NCI-H2171 treated with DMSO at 0.1 percent for 48 hours (cell line): ENCODE measurements around the gene NT5C.
A peak's percentile ranks its signal among the peaks of the same experiment; 100 is the strongest.
"Not testable (repeated sequence)": the region's sequence is repeated elsewhere in the genome, so short reads cannot be mapped to it uniquely, and the experiment has no call there.

ENCODE experiments used
- DNase-seq: peaks from one replicate; lab custom pipeline; 2025; lab: John Stamatoyannopoulos, UW

NT5C gene

DNA sequence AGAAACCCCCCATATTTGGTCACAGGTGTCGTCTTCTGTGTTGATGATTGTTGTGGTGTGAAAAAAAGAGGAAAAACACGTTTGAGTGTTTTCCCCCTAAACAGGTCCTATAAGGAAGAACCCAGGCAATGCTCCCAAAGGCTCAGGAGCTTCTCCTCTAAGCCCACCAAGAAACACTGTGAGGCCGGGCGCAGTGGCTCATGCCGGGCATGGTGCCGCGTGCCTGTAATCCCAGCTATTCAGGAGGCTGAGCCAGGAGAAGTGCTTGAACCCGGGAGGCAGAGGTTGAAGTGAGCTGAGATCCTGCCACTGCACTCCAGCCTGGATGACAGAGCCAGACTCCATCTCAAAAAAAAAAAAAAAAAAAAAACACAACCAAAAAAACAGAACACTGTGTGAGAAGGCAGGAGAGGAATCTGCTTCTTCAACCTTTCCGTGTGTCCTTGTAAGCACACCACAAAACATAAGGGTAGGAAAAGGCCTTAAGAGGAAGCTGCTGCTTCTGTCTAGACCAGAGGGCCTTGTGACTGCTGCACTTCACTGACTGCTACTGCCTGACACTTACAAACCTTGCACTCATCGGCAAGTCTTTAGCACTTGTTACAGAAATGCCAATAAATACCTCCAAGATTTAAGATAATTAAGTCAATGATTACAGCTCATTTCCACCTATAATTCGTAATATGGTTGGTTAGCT is 13.4 kb upstream of the NT5C start:
- no peak for DNase-seq

DNA sequence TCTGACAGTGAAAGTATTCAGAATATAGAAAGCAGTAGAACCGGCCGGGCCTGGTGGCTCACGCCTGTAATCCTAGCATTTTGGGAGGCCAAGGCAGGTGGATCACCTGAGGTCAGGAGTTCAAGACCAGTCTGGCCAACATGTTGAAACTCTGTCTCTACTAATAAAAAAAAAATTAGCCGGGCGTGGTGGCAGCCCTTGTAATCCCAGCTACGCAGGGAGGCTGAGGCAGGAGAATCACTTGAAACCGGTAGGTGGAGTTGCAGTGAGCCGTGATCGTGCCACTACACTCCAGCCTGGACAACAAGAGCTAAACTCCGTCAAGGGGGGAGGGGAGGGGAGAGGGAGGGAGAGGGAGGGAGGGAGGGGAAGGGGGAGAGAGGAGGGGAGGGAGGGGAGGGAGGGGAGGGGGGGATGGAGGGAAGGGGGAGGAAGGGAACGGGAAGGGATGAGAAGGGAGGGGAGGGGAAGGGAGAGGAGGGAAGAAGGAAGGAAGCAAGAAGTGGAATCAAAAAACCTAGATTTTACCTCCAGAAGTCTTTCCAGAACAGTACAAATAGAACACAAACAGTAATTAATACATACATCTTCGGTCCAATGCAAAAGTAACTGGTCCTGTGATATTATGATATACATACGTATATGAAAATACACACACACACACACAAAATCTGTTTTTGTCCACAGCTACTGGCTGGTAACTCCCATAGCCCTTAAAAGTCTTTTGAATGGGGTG is 10.9 kb upstream of the NT5C start:
- no peak for DNase-seq

DNA sequence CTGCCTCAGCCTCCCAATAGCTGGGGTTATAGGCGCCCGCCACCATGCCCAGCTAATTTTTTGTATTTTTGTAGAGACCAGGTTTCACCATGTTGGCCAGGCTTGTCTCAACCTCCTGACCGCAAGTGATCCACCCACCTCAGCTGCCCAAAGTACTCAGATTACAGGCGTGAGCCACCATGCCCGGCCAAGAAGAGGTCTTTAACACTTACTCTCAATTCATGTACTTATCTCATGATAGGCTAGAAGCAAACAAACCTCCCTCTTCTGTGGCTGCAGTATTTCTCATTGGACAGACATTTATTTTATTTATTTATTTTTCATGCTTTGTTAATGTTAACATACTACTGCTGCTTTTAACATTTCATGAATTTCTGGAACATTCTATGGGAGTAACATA is 7.0 kb upstream of the NT5C start:
- no peak for DNase-seq

DNA sequence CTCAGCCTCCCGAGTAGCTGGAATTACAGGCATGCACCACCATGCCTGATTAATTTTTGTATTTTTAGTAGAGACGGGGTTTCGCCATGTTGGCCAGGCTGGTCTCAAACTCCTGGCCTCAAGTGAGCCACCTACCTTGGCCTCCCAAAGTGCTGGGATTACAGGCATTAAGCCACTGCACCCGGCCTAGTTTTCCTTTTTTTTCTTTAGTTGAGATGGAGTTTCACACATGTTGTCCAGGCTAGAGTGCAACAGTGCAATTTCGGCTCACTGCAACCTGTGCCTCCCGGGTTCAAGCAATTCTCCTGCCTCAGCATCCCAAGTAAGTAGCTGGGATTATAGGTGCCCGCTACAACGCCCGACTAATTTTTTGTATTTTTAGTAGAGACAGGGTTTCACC is 6.2 kb upstream of the NT5C start:
- not testable (repeated sequence) for DNase-seq

DNA sequence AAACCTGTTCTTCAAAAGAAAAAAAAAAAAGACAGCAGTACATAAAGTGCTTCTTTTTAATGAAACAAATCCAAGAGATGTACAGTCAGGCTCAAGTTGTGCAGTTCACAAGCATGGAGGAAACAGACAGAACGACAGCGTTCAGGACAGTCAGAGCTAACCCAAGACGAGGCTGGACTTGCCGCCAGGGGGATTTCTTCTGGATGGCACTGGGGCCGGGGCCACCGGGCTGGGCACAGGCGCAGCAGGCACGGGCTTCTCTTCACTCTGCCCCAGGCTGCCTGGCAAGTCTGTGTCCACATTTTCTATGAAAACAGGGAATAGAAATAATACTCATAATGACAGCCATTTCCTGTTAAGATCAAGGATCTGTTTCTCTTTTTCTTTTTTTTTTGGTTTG is 4.4 kb upstream of the NT5C start:
- no peak for DNase-seq

DNA sequence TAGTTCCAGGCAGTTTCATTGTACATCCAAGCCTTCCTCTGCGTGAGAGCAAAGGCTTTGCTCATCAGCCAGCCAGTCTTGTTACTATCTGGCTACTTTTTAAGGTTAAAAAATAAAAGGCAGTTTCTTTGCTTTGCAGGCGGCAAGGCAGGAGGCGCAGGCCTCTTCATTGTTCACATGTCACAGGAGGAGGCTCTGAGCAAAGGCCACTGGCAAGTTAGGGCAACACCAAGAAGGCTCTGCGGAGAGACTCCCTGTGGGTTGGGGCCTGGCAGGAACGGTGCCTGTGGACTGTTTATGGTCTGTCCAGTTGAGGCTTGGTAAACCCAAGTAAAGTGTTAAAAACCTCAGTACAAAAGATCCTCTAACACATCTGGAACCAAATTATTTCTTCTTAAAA is 3.9 kb upstream of the NT5C start:
- DNase-seq: no peak

DNA sequence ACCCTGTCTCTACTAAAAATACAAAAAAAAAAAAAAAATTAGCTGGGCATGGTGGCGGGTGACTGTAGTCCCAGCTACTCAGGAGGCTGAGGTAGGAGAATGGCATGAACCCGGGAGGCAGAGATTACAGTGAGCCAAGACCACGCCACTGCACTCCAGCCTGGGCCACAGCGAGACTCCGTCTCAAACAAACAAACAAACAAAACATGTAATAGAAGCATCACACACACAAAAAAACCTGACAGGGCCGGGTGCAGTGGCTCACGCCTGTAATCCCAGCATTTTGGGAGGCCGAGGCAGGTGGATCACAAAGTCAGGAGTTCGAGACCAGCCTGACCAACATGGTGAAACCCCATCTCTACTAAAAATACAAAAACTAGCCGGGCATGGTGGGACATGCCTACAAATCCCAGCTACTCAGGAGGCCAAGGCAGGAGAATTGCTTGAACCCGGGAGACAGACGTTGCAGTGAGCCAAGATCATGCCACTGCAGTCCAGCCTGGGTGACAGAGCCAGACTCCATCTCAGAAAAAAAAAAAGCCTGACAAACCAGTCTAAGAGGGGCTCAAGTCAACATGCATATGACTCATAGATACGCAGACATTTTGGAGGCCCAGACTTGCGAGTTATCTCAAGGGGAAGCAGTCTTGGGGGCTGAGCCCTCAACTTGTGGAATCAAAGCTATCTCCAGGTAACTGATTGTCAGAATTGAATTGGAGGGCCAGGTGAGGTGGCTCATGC is 2.2 kb upstream of the NT5C start:
- DNase-seq: not testable (repeated sequence)

DNA sequence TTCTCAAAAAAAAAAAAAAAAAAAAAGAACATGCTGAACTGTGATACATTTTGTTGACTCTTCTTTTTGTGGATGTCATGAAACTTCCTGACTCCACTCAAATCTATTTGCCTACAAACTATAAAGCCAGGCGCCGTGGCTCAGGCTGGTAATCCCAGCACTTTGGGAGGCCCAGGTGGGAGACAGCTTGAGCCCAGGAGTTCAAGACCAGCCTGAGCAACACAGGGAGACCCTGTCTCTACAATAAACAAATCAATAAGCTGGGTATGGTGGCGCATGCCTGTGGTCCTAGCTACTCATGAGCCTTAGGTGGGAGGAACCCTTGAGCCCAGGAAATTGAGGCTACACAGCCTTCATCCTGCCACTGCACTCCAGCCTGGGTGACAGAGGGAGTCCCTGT is 1.5 kb upstream of the NT5C start:
- DNase-seq: no peak

DNA sequence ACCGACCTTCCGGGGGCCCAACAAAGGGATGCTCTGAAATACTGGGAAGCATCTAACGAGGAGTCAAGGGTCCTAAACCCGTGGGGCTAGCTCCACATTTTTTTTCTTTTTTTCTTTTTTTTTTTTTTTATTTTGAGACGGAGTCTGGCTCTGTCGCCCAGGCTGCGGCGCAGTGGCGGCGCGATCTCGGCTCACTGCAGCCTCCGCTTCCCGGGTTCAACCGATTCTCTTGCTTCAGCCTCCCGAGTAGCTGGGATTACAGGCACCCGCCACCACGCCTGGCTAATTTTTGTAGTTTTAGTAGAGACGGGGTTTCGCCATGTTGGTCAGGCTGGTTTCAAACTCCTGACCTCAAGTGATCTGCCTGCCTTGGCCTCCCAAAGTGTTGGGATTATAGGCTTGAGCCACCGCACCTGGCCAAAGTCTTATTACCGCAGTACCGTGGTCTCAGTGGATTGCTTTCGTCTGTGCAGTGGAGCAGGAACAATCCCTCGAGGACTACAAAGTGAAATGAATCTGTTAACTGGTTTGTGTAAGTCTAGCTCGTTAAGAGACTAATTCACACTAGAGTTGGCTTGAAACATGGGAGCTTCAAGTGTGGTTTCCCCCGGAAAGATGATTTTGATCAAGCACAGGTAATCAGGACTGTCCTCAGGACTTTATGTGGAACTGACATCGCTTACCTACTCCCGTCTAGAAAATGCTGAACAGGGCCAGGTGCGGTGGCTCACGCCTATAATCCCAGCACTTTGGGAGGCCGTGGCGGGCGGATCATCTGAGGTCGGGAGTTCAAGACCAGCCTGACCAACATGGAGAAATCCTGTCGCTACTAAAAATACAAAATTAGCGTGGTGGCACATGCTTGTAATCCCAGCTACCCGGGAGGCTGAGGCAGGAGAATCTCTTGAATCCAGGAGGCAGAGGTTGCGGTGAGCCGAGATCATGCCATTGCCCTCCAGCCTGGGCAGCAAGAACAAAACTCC is 767 bp upstream of the NT5C start:
- peak; percentile 56 for DNase-seq

DNA sequence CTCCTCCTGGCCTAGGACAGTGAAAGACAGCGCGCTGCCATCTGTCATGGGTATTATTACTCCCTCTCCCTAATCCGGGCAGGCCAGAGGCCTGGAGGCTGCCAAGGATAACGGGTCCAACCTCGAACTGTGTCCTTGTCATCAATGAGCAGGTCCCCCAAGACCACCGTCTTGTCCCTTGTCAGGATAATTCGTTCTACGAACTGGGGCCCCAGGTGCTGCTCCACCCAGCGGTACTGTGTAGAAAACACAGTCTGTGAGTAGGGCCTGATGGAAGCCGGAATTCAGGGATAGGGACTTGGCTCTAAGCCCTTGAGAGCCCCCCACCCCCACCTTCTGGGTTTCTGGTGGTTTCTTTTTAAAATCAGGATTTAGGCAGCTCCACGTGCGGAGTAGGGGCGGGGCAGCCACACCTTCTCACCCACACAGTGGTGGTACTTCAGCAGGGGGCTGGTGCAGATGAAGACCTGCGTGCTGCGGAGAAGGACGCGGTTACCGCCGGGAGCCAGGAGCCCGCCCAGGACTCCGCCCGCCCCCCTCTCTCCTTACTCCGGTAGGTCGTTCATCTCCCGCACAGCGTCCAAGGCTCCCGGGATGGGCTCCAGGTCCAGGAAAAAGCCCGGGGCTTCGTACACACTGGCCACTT is 787 bp downstream of the NT5C start:
- peak; percentile 95 for DNase-seq

DNA sequence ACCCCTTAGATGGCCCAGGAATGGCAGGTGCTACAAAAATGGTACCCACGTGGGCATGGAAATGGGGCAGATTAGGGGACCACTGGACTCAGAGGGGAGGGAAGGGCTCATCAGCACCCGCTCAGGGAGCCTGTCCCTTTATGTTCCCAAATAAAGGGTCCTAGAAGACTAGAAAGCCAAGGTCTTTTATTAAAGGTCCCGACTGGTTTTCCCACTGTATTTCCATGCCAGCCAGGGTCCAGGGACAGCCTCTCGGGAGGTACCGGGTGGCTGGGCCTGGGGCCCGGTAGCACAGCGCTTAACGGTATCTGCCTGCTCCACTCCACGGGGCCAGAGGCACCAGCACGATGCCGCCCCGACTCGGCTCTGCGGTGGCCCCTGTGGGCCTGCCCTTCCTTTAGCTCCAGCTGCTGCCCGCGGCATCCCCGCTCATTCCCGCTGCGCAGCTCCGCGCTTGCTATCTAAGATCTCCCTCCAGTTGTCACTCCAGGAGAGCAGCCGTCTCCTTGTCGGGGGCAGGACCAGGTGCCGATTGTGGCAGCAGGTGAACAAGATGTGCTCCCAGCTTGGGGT is 1.4 kb downstream of the NT5C start:
- DNase-seq: peak; percentile 97

DNA sequence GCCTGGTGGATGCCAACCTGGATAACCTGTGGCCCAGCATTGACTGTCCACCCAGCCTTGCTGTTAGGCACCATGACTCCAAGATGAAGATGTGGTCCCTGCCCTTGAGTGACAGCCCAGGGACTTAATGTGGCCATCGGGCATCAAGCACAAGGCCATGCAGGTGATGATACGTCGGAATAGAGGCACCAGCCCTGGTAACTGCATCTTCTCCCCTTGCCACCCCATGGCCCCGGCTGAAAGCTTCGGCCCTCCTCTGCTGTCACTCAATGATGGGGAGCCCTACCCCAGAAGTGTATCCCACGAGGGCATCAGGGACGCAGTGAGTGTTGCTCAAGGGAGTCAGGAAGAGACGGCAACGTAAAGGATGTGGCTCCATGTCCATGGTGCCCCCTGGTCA is 2.0 kb downstream of the NT5C start:
- DNase-seq: no peak

DNA sequence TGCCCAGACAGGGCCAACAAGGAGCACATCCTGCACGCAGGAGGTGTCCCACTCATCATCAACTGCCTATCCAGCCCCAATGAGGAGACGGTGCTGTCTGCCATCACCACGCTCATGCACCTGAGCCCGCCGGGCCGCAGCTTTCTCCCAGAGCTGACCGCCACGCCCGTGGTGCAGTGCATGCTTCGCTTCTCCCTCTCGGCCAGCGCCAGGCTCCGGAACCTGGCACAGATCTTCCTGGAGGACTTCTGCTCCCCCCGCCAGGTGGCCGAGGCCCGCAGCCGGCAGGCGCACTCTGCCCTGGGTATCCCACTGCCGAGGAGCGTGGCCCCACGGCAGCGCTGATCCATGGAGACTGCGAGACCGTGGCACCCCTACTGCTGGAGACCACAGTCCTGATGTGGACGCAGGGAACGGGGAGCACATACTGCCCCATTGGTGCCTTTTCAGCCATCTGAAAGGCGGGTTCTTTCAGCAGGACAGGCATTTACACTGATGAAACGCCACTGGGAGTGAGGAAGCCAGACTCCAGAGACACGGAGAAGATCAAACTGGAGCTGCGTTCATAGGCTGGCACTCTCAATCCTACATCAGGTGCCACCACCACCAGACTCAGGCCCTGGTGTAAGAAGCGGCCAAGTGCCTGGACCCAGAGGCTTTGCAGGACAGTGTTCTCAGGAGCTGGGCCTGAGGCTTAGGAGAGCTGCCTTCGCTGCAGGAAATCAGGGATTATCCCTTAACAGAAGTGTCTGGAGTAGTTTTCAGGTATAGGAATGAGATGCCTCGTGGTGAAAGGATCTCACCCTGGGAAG is 2.6 kb downstream of the NT5C start:
- no peak for DNase-seq

DNA sequence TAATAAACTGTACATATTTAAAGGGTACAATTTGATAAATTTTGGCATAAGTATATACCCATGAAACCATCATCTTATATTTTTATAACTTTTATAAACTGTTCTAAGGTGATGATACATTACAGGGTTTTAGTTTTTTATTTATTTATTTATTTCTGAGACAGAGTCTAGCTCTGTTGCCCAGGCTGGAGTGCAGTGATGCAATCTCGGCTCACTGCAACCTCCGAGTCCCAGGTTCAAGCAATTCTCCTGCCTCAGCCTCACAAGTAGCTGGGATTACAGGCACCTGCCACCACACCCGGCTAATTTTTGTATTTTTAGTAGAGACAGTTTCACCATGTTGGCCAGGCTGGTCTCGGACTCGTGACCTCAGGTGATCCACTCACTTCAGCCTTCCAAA is 3.6 kb downstream of the NT5C start:
- DNase-seq: not testable (repeated sequence)

DNA sequence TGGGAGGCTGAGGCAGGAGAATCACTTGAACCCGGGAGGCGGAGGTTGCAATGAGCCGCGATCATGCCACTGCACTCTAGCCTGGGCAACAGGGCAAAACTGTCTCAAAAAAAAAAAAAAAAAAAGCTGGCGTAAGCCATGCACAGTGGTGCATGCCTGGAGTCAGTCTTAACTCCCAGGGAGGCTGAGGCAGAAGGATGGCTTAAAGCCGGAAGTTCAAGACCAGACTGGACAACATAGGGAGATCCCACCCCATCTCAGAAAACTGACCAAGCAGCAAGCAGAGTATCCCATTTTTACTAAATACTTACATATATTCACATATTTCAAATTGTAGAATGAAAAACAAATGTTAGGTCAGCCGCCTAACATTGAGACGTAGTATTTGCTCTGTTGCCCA is 4.6 kb downstream of the NT5C start:
- DNase-seq: no peak

DNA sequence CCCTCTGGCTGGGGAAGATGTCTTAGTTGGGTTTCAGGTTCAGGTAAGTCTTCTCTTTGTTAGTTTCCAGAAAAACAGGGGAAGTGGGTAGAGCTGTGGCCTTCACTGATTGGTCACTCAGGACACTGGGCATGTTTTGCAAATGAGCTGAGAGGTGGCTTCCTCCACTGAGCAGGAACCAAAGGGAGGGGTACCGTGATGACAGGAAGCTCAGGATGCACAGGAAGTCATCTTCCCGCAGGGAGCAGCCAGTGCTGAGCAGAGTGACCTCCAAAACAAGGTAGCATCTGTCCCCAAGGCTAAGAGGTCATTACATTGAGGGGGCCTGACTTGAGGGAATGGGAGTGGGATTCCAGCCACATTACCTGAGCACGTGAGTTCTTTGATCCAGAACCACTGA is 5.6 kb downstream of the NT5C start:
- DNase-seq: no peak

DNA sequence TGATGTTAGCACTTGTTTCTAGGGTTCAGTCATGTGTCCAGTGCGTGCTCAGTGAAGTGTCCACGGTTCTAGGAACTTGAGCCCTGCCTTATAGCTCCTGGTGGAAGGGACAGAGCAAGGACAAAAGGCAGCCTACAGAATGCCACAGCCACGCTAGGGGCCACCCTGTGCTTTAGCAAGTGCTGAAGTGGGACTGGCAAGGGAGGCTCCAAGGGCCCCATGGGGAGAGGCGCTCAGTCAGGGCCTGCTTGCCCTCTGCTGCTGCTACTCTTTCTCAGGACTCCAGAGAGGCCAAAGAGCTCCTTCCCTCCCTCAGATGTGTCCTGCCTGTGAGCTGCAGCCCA is 6.8 kb downstream of the NT5C start:
- no peak for DNase-seq

DNA sequence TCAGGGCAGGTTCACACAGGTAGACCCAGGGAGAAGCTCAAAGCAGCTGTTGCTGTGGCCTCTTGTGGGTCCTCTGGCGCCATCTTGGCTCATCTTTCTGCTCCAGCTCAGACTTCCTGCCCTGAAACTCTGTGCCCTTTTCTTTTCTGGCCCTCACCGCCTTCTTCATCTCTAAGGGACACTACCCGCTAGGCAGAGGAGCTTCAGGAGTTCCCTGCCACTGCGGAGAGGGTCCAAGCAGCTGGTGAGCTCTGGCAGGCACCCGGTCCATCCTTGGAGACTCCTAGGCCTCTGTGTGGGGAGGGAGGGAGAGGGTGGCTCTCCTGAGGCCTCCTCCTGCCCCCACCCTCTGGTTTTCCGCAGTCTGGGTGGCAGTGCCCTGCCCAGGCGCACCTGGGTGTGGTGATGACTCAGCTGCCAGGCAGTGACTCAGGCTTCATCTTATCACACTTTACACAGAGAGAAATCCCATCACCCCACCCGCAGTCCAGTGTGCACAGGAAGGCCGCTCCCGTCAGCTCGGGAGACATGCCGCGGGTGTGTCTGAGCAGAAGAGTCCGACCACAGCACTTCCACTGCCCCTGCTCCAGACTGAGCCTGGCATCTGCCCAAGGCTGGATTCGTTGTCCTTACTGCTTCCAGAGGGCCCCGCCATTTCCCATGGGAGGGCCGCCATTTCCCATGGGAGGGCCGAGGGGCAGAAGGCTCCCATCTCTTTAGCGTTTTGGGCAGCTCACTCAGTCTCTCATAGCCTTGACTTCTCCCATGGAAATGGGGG is 7.3 kb downstream of the NT5C start:
- peak; percentile 92 for DNase-seq

DNA sequence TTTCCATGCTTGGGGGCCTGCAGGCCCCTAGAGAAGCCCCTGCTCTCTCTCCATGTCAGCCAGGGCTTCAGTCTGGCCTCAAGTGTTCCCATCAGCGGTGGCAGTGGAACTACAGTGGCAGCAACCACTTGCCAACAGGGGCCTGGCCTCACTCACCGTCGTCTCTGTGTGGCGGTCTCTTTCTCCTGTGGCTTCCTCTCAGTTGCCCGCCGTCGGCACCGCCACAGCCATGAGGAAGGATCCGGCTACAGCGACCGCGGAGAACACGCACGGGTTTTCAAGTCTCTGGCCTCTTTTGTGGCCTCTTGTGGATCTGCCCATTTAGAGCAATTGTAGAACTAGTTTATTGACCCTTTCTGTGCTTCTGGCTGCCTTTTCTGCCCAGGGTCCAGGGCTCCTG is 13.2 kb downstream of the NT5C start:
- DNase-seq: no peak

DNA sequence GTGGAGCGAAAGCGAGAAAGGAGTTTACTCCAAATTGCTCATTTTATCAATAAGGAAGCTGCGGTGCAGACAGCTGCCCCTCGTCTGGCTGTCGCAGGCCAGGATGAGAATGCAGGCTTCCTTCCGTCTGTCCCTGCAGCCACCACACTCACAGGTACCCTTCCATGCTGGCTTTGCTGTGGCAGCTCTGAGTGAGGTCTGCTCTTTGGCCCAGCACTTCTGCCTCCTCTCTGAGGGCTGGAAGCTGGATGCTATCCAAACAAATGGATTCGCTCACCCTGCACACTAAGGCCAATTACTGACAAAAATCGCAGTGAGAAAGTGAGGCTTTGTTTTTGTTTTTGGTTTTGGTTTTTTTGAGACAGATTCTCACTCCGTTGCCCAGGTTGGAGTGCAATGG is 14.8 kb downstream of the NT5C start:
- no peak for DNase-seq
